AG04450 (cell line): Measurements from ENCODE around the gene KIAA1217. TPM values are rescaled to one million over a fixed set of nuclear protein-coding genes. Genes with fewer than 3 reads are reported as not detected.

Experiments
- CTCF ChIA-PET: fragments of 300-600, 350-600 bp; formaldehyde crosslinking; extraction: SDS; loops from one replicate; lab custom pipeline; 2022; ENCODE audit warnings: antibody characterized with exemption, inconsistent platforms; lab: Charles Lee
- POLR2A ChIA-PET: fragments of 350-600 bp; formaldehyde crosslinking; extraction: SDS; loops from one replicate; lab custom pipeline; 2021; ENCODE audit warnings: antibody characterized with exemption, inconsistent platforms; lab: Yijun Ruan, JAX
- DNase-seq: peaks from one replicate; pipeline ENCODE4 v3.0.0-alpha.2; 2011; ENCODE audit warnings: low read depth, low spot score
- H3K27ac ChIP-seq: one replicate; pipeline ENCODE4 v1.5.1; 2012; ENCODE audit warnings: low read depth, low read length, control low read depth
- H3K27me3 ChIP-seq: one replicate; pipeline ENCODE4 v1.6.0; 2012; ENCODE audit warnings: low read length; ENCODE audit not compliant: control insufficient read depth, insufficient read depth
- H3K4me3 ChIP-seq: 2 replicates; pipeline ENCODE4 v1.5.1; 2011; ENCODE audit warnings: mild to moderate bottlenecking, low read depth, low read length, control low read depth
- H3K9me3 ChIP-seq: 2 replicates; pipeline ENCODE4 v1.5.1; 2012; ENCODE audit warnings: low read length; ENCODE audit not compliant: control insufficient read depth, insufficient read depth
- CTCF ChIP-seq: IDR thresholded peaks from 2 replicates; pipeline ENCODE4 v1.5.1; 2011; ENCODE audit warnings: low read depth, low read length, control low read depth, inconsistent platforms
- polyA plus RNA-seq: library from polyadenylated mRNA; depleted of rRNA; stranded (reverse); fragments of >200 nt; gene quantifications from 2 replicates; pipeline ENCODE4 v1.2.3, GENCODE V29; 2011

Gene KIAA1217
- polyA plus RNA-seq, 1 experiment = 5.4 TPM

GRCh38 chr10:24554036-24554435 lies 345.1 kb downstream of the KIAA1217 start:
- peaks cover 16% of the 10 kb centered on the region for H3K27me3 ChIP-seq
- DNase-seq = no peak
- H3K4me3 ChIP-seq = no peak overlapping the region
- H3K9me3 ChIP-seq = no peaks in the 10 kb centered on the region
- H3K27ac ChIP-seq = no peak overlapping the region
- no peak for TF ChIP-seq CTCF
- ChIA-PET CTCF (interaction anchor here (1.5 kb wide), 1 partner anchor 559 kb away, joined by 6 read pairs; no protein-coding TSS in a partner anchor), POLR2A (no interaction called here)

- POLR2A ChIA-PET = no interaction called here
- H3K9me3 ChIP-seq = peaks cover 6% of the 10 kb centered on the region; the same call in 1 of the 2 replicates
- no peak for DNase-seq
- H3K4me3 ChIP-seq = no peak overlapping the region
- TF ChIP-seq CTCF = no peak
- CTCF ChIA-PET = interaction anchor here (0.5 to 2.9 kb wide), 10 partner anchors 9 to 1398 kb away, joined by 3 to 33 read pairs (median 7); no protein-coding TSS in a partner anchor
- peaks cover 16% of the 10 kb centered on the region for H3K27me3 ChIP-seq
- no peak overlapping the region for H3K27ac ChIP-seq
Observed at GRCh38 chr10:24556126-24556749, 347.3 kb downstream of the KIAA1217 start.

- Histone ChIP-seq H3K27ac (no peak overlapping the region), H3K27me3 (peaks cover 16% of the 10 kb centered on the region), H3K4me3 (no peak overlapping the region), H3K9me3 (peaks cover 6% of the 10 kb centered on the region; the same call in 1 of the 2 replicates)
- DNase-seq = peak; percentile 59
- TF ChIP-seq CTCF = peak; percentile 77
- ChIA-PET CTCF (interaction anchor here (0.5 to 2.9 kb wide), 16 partner anchors 10 to 1399 kb away, joined by 3 to 33 read pairs (median 4); no protein-coding TSS in a partner anchor), POLR2A (interaction anchor here (0.6 kb wide), 1 partner anchor 139 kb away, joined by 4 read pairs; no protein-coding TSS in a partner anchor)
Observed at GRCh38 chr10:24556750-24557742, 348.1 kb downstream of the KIAA1217 start.

GRCh38 chr10:24561453-24561852 lies 352.5 kb downstream of the KIAA1217 start:
- Histone ChIP-seq H3K4me3 (no peak overlapping the region), H3K27me3 (no peaks in the 10 kb centered on the region), H3K27ac (no peak overlapping the region), H3K9me3 (peaks cover 6% of the 10 kb centered on the region; the same call in 1 of the 2 replicates)
- no peak for DNase-seq
- POLR2A ChIA-PET = no interaction called here
- CTCF ChIA-PET = interaction anchor here (1.3 kb wide), 1 partner anchor 567 kb away, joined by 5 read pairs; no protein-coding TSS in a partner anchor
- no peak for TF ChIP-seq CTCF
